Skeletal muscle tissue (tissue), 4 donors: ENCODE measurements around the gene GAS7. TPM values are rescaled to one million over a fixed set of nuclear protein-coding genes. Genes with fewer than 3 reads are reported as not detected.

Source experiments
- H3K27ac ChIP-seq: one replicate; pipeline ENCODE4 v1.7.0; 2013; ENCODE audit warnings: mild to moderate bottlenecking, low read depth, low read length, inconsistent platforms
- H3K27me3 ChIP-seq, 3 donors: one replicate each; pipeline ENCODE4 v1.7.0; 2013; ENCODE audit warnings: low read length in 3 of 3; ENCODE audit not compliant: control insufficient read depth in 3 of 3, insufficient read depth in 3 of 3
- H3K36me3 ChIP-seq, 3 donors: one replicate each; pipeline ENCODE4 v1.7.0; 2013; ENCODE audit warnings: low read length in 3 of 3; ENCODE audit not compliant: control insufficient read depth in 3 of 3, insufficient read depth in 3 of 3
- H3K4me1 ChIP-seq, 3 donors: one replicate each; pipeline ENCODE4 v1.7.0; 2013; ENCODE audit warnings: low read length in 3 of 3, mild to moderate bottlenecking in 3 of 3; ENCODE audit not compliant: control insufficient read depth in 3 of 3, insufficient read depth in 3 of 3
- H3K4me3 ChIP-seq, 3 donors: one replicate each; pipeline ENCODE4 v1.7.0; 2013; ENCODE audit warnings: low read length in 3 of 3
- H3K9ac ChIP-seq, 3 donors: one replicate each; pipeline ENCODE4 v1.7.0; 2013; ENCODE audit warnings: low read length in 3 of 3, mild to moderate bottlenecking in 3 of 3, moderate library complexity in 2 of 3, low read depth in 1 of 3
- H3K9me3 ChIP-seq, 3 donors: one replicate each; pipeline ENCODE4 v1.7.0; 2013; ENCODE audit warnings: low read length in 3 of 3; ENCODE audit not compliant: control insufficient read depth in 3 of 3
- total RNA-seq: library from RNA; depleted of rRNA; stranded (reverse); fragments of >200 nt; gene quantifications from one replicate; pipeline ENCODE4 v1.2.3, GENCODE V29; 2014
- donor health status: Osteomylitis.

The GAS7 gene
- total RNA-seq, 1 donor from 2014 or later, result 58.5 TPM

- no peaks in the 10 kb centered on the region for H3K27me3 ChIP-seq
- H3K9me3 ChIP-seq, result no peaks in the 10 kb centered on the region
- no peaks in the 10 kb centered on the region for H3K36me3 ChIP-seq
- H3K4me1 ChIP-seq, result no peaks in the 10 kb centered on the region
- H3K9ac ChIP-seq, result no peak overlapping the region
- H3K4me3 ChIP-seq, result no peak overlapping the region
- H3K27ac ChIP-seq, result no peak overlapping the region
These were observed 36.3 kb downstream of the GAS7 start for GRCh38 chr17:10162096-10162495.

- H3K27ac ChIP-seq, result no peak overlapping the region
- H3K9ac ChIP-seq, result no peak overlapping the region
- H3K36me3 ChIP-seq, result no peaks in the 10 kb centered on the region
- no peak overlapping the region for H3K4me3 ChIP-seq
- H3K27me3 ChIP-seq, result no peaks in the 10 kb centered on the region
- H3K9me3 ChIP-seq, result no peaks in the 10 kb centered on the region
- peaks cover 0 to 4% (median 0%) of the 10 kb centered on the region in 3 donors for H3K4me1 ChIP-seq
These were observed 37.0 kb downstream of the GAS7 start for GRCh38 chr17:10161386-10161785.

GRCh38 chr17:10156948-10157607 is 41.3 kb downstream of the GAS7 start:
- peaks cover 0 to 17% (median 0%) of the 10 kb centered on the region in 3 donors for H3K4me1 ChIP-seq
- H3K9me3 ChIP-seq, result no peaks in the 10 kb centered on the region
- H3K27ac ChIP-seq, result peak overlapping the region; percentile 63
- H3K36me3 ChIP-seq, result no peaks in the 10 kb centered on the region
- no peaks in the 10 kb centered on the region for H3K27me3 ChIP-seq
- H3K4me3 ChIP-seq, result no peak overlapping the region
- no peak overlapping the region for H3K9ac ChIP-seq

DNA sequence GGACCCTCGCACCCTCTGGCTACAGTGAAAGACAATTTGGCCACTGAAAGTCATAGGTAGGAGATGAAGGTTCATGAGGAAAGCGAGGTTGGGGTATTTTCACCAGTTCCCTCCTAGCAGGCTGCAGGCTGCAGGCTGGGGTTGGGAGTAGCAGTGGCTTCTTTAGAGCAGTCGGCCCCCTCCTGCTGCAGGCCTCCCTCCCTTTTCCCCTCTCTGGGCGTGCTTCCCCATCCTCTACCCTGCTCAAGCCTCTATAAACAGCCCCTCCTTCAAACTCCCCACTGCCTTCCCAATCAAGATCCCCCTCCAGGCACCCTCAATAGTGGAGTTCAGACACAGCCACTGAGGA is 41.8 kb downstream of the GAS7 start:
- no peaks in the 10 kb centered on the region for H3K36me3 ChIP-seq
- no peaks in the 10 kb centered on the region for H3K9me3 ChIP-seq
- no peak overlapping the region for H3K9ac ChIP-seq
- H3K27me3 ChIP-seq, result no peaks in the 10 kb centered on the region
- peaks cover 0 to 17% (median 0%) of the 10 kb centered on the region in 3 donors for H3K4me1 ChIP-seq
- H3K4me3 ChIP-seq, result no peak overlapping the region
- peak overlapping the region; percentile 63 for H3K27ac ChIP-seq

DNA sequence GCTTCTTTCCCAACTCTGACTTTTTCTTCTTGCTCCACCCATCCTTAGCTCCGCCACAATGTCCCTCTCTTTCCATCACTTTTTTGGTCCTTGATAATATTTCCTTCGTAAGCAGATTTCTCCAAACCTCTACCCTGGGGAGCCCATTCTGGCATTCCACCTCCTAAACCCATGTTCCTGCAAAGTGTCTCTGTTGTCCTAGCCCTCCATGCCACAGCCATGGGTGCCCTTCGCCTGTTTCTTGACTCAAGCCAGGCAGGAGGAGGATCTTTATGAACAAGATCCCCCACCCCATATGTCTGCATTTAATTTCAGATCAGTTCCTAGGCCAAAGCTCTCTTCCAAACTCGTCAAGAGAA is 42.4 kb downstream of the GAS7 start:
- Histone ChIP-seq H3K9me3 (no peaks in the 10 kb centered on the region), H3K27ac (peak overlapping the region; percentile 63), H3K27me3 (no peaks in the 10 kb centered on the region), H3K4me3 (no peak overlapping the region), H3K9ac (no peak overlapping the region), H3K36me3 (no peaks in the 10 kb centered on the region), H3K4me1 (peaks cover 0 to 17% (median 0%) of the 10 kb centered on the region in 3 donors)

- Histone ChIP-seq H3K4me1 (peaks cover 0 to 17% (median 0%) of the 10 kb centered on the region in 3 donors), H3K9ac (no peak overlapping the region), H3K27me3 (no peaks in the 10 kb centered on the region), H3K36me3 (no peaks in the 10 kb centered on the region), H3K4me3 (no peak overlapping the region), H3K27ac (peak overlapping the region; percentile 63), H3K9me3 (peaks cover 0 to 2% (median 0%) of the 10 kb centered on the region in 3 donors)
These were observed 42.9 kb downstream of the GAS7 start for GRCh38 chr17:10155371-10156076.

DNA sequence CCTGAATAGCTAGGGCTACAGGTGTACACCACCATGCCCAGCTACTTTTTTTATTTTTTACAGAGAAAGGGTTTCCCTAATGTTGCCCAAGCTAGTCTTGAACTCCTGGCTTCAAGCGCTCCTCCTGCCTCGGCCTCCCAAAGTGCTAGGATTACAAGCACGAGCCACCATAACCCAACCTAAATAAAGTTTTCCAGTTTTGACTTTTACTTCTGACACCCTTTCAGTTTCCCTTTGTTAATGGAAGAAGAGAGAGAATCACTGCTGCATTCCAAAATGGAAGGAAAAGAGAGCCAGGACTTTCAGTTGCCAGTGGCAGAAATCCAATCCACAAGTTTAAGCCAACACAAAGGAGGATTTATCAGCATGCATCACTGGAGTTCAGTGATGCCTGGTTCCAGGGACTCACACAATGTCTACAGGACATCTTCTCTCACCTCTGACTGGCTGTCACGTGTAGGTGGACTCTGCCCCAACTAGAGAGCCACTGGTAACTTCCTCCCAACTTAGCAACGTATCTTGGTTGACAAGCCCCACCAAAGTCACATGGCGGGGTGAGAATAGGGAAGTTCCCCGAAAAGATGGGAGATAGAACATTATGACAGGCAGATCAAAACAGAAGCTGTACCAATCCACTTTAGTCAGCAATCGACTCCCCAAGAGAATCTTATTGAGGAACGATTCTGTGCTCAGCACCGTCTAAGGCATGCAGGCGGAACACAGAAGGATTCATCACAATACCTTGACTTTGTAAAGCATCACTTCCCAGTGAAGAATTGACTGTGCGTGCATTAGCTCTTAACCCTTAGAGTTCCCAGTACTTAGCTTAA is 46.5 kb downstream of the GAS7 start:
- Histone ChIP-seq H3K9ac (no peak overlapping the region), H3K4me3 (no peak overlapping the region), H3K36me3 (no peaks in the 10 kb centered on the region), H3K9me3 (peaks cover 0 to 2% (median 0%) of the 10 kb centered on the region in 3 donors), H3K4me1 (peaks cover 0 to 17% (median 0%) of the 10 kb centered on the region in 3 donors), H3K27me3 (no peaks in the 10 kb centered on the region), H3K27ac (peak overlapping the region; percentile 30)

GRCh38 chr17:10149573-10150399 is 48.6 kb downstream of the GAS7 start:
- no peaks in the 10 kb centered on the region for H3K36me3 ChIP-seq
- H3K9ac ChIP-seq, result no peak overlapping the region
- H3K27me3 ChIP-seq, result no peaks in the 10 kb centered on the region
- H3K4me3 ChIP-seq, result no peak overlapping the region
- H3K4me1 ChIP-seq, result peaks cover 0 to 6% (median 0%) of the 10 kb centered on the region in 3 donors
- no peak overlapping the region for H3K27ac ChIP-seq
- peaks cover 0 to 2% (median 0%) of the 10 kb centered on the region in 3 donors for H3K9me3 ChIP-seq

GRCh38 chr17:10147761-10148415 is 50.5 kb downstream of the GAS7 start:
- Histone ChIP-seq H3K4me1 (peaks cover 0 to 6% (median 0%) of the 10 kb centered on the region in 3 donors), H3K36me3 (no peaks in the 10 kb centered on the region), H3K4me3 (no peak overlapping the region), H3K9me3 (peaks cover 0 to 2% (median 0%) of the 10 kb centered on the region in 3 donors), H3K27ac (no peak overlapping the region), H3K27me3 (no peaks in the 10 kb centered on the region), H3K9ac (no peak overlapping the region)
